ENCODE measurements around the gene HSD3B7. TPM values are rescaled to one million over a fixed set of nuclear protein-coding genes. Genes with fewer than 3 reads are reported as not detected.

Gene HSD3B7
- total RNA-seq, 2 donors from 2014 or later, result 16.4 to 26.8 TPM

GRCh38 chr16:30997725-30998711 lies 13.0 kb downstream of the HSD3B7 start:
- no peaks in the 10 kb centered on the region for H3K9me3 ChIP-seq
- no peaks in the 10 kb centered on the region for H3K36me3 ChIP-seq
- TF ChIP-seq CTCF (IDR thresholded peaks at IDR 0.05), result no peak
- ATAC-seq (ENCODE audit: insufficient number of reproducible peaks, low FRiP score, low read depth), result peak; percentile 37
- no peaks in the 10 kb centered on the region for H3K27me3 ChIP-seq (replicated peaks; ENCODE audit: insufficient read depth)
- DNase-seq (ENCODE audit: low spot score), result no peak
- peak overlapping the region; percentile 83 to 86 for H3K27ac ChIP-seq
- peaks cover 7 to 32% of the 10 kb centered on the region in 2 donors for H3K4me1 ChIP-seq (ENCODE audit: control insufficient read depth in 1 of 2, low read depth in 2 of 2)
- H3K4me3 ChIP-seq, result peak overlapping the region; percentile 77

- no peak for TF ChIP-seq CTCF (IDR thresholded peaks at IDR 0.05)
- DNase-seq (ENCODE audit: low spot score) (peak; percentile 25), ATAC-seq (ENCODE audit: insufficient number of reproducible peaks, low FRiP score, low read depth) (no peak)
- Histone ChIP-seq H3K27me3 (replicated peaks; ENCODE audit: insufficient read depth) (no peaks in the 10 kb centered on the region), H3K27ac (peak overlapping the region; percentile 83 to 86), H3K36me3 (no peaks in the 10 kb centered on the region), H3K4me3 (no peak overlapping the region), H3K9me3 (no peaks in the 10 kb centered on the region), H3K4me1 (ENCODE audit: control insufficient read depth in 1 of 2, low read depth in 2 of 2) (peaks cover 7 to 32% of the 10 kb centered on the region in 2 donors)
Measured at GRCh38 chr16:30998852-30999761, 14.1 kb downstream of the HSD3B7 start.

GRCh38 chr16:31000671-31001382 lies 15.8 kb downstream of the HSD3B7 start:
- H3K36me3 ChIP-seq, result no peaks in the 10 kb centered on the region
- DNase-seq (ENCODE audit: low spot score) (no peak), ATAC-seq (ENCODE audit: insufficient number of reproducible peaks, low FRiP score, low read depth) (no peak)
- no peaks in the 10 kb centered on the region for H3K27me3 ChIP-seq (replicated peaks; ENCODE audit: insufficient read depth)
- H3K4me1 ChIP-seq (ENCODE audit: control insufficient read depth in 1 of 2, low read depth in 2 of 2), result peaks cover 7 to 32% of the 10 kb centered on the region in 2 donors
- no peaks in the 10 kb centered on the region for H3K9me3 ChIP-seq
- no peak overlapping the region for H3K27ac ChIP-seq
- no peak for TF ChIP-seq CTCF (IDR thresholded peaks at IDR 0.05)
- no peak overlapping the region for H3K4me3 ChIP-seq

- no peak for DNase-seq (ENCODE audit: low spot score)
- Histone ChIP-seq H3K9me3 (no peaks in the 10 kb centered on the region), H3K36me3 (no peaks in the 10 kb centered on the region), H3K4me1 (ENCODE audit: control insufficient read depth in 1 of 2, low read depth in 2 of 2) (peaks cover 7 to 28% of the 10 kb centered on the region in 2 donors), H3K27me3 (replicated peaks; ENCODE audit: insufficient read depth) (no peaks in the 10 kb centered on the region), H3K4me3 (no peak overlapping the region), H3K27ac (no peak overlapping the region)
- ATAC-seq (ENCODE audit: insufficient number of reproducible peaks, low FRiP score, low read depth), result no peak
- TF ChIP-seq CTCF (IDR thresholded peaks at IDR 0.05), result no peak
Measured at GRCh38 chr16:31001507-31002249, 16.7 kb downstream of the HSD3B7 start.

Data from thoracic aorta (tissue), 2 donors.